HG03520 (cell line): Measurements from ENCODE around the gene TPSAB1.
"Not testable (repeated sequence)": the region's sequence is repeated elsewhere in the genome, so short reads cannot be mapped to it uniquely, and the experiment has no call there.

Experiments
- ATAC-seq: cut with Tn5 transposase; IDR thresholded peaks from one replicate; pipeline ENCODE4 v1.9.1; 2021; ENCODE audit warnings: mild to moderate bottlenecking, moderate library complexity; ENCODE audit not compliant: unreplicated experiment

The TPSAB1 gene

GRCh38 chr16:1222553-1223354, 17.8 kb upstream of the TPSAB1 start:
- no peak for ATAC-seq

- no peak for ATAC-seq
Observed at GRCh38 chr16:1223355-1224214, 16.9 kb upstream of the TPSAB1 start.

GRCh38 chr16:1224558-1224957, 15.9 kb upstream of the TPSAB1 start:
- ATAC-seq = no peak

- ATAC-seq = no peak
Observed at GRCh38 chr16:1225051-1225451, 15.5 kb upstream of the TPSAB1 start, which contains the start of gene TPSG1. TSS of gene TPSG1 (minus strand) at chr16:1225268. CDS start at chr16:1225252, 16 bp downstream.

- not testable (repeated sequence) for ATAC-seq
Observed at GRCh38 chr16:1225728-1226311, 14.7 kb upstream of the TPSAB1 start.

- ATAC-seq = not testable (repeated sequence)
Observed at GRCh38 chr16:1226692-1227091, 13.8 kb upstream of the TPSAB1 start.

GRCh38 chr16:1228227-1228626, 12.3 kb upstream of the TPSAB1 start:
- not testable (repeated sequence) for ATAC-seq

- not testable (repeated sequence) for ATAC-seq
Observed at GRCh38 chr16:1229476-1229875, 11.0 kb upstream of the TPSAB1 start.

GRCh38 chr16:1230084-1230470, 10.4 kb upstream of the TPSAB1 start, which contains the start of gene TPSB2:
TSS of gene TPSB2 (minus strand) at chr16:1230184. CDS start at chr16:1229951, 233 bp downstream.
- not testable (repeated sequence) for ATAC-seq

- ATAC-seq = not testable (repeated sequence)
Observed at GRCh38 chr16:1230471-1231212, 9.9 kb upstream of the TPSAB1 start.

GRCh38 chr16:1231301-1231700, 9.2 kb upstream of the TPSAB1 start:
- not testable (repeated sequence) for ATAC-seq

GRCh38 chr16:1232049-1232748, 8.3 kb upstream of the TPSAB1 start:
- ATAC-seq = not testable (repeated sequence)

- ATAC-seq = not testable (repeated sequence)
Observed at GRCh38 chr16:1236659-1237058, 3.8 kb upstream of the TPSAB1 start.

GRCh38 chr16:1237990-1238389, 2.5 kb upstream of the TPSAB1 start:
- no peak for ATAC-seq

GRCh38 chr16:1238909-1239308, 1.6 kb upstream of the TPSAB1 start:
- not testable (repeated sequence) for ATAC-seq

- not testable (repeated sequence) for ATAC-seq
Observed at GRCh38 chr16:1239575-1239974, 930 bp upstream of the TPSAB1 start.

GRCh38 chr16:1241081-1241480, 576 bp downstream of the TPSAB1 start:
- ATAC-seq = not testable (repeated sequence)

- not testable (repeated sequence) for ATAC-seq
Observed at GRCh38 chr16:1243363-1243762, 2.9 kb downstream of the TPSAB1 start.

GRCh38 chr16:1243907-1244850, 3.7 kb downstream of the TPSAB1 start:
- ATAC-seq = not testable (repeated sequence)
